GM12801 (cell line): ENCODE data around the gene POU6F2.

ENCODE experiments used
- CTCF ChIP-seq: IDR thresholded peaks from one replicate; pipeline ENCODE4 v1.5.1; 2011; ENCODE audit warnings: control low read depth; ENCODE audit not compliant: insufficient read length; ENCODE audit errors: extremely low read depth

The POU6F2 gene

DNA sequence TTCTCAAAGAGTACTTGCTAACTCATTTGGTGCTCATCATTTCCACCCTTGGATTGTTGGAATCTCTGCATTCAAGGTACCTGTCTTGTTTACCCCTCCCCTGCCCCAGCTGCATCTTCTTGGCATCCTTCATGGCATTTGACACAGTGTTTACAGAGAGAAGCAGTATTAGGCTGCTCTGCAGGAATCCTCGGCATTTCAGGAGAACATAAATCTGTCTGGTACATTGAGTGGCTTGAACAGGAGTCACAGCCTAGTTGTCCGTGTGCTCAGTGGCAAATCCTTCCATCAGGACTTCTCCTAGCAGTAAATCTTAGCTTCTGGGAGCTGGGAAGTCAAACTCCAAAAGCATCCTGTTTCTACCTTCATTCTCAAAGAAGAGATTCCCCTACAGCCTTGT is 451.7 kb downstream of the POU6F2 start:
- no peak for TF ChIP-seq CTCF

GRCh38 chr7:39430441-39430840 is 452.7 kb downstream of the POU6F2 start:
- TF ChIP-seq CTCF, result no peak

DNA sequence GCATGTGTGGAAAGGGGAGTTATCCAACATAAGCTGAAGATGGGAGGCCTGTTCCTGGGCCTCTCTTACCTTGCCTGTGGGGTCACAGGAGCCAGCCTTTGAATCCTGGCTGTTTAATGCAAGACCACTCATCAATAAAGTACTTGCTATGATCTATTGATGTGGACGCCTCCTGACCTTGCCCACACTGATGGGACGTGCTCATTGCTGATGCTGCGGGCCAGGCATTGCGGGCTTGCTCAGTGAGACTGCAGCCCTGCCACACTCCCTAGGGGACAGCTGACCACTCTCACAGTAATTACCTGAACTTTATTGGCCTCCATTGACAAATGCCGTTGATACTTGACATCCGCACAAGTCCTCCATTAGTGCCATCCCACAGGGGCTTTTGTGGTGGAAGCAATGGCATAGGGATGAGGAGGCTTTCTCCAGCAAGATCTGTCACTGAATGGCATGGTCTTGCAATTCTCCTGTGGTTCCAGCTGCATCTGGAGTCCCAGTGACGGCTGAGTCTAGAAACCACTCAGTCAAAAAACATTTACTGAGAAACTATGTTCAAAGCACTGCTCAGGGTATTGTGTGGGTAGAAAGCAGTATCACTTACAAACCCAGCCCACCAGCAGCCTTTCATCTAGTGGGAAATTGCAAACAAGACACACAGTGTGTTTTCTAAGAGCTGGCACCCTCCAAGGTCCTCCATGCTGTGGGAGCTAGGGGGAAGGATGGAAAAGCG is 453.4 kb downstream of the POU6F2 start:
- no peak for TF ChIP-seq CTCF

DNA sequence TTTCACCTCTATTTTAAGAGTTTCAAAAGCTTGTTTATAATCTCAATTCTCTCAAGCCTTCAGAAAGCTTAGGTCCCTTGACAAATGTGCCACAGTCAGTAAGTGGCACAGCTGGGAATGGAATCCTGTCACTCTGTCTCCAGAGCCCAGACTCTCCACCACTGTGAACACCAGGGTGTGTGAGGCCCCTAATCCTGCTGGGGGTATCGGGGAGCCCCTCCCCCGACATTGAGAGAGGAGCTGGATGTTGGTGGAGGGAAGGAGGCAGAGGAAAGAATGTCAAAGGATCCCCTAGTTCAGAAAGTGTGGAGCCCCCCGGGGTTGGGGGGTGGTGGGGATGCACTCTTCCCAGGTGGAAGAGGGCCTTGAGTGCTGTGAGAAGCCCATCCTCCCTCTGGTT is 454.7 kb downstream of the POU6F2 start:
- no peak for TF ChIP-seq CTCF

- no peak for TF ChIP-seq CTCF
These were observed 455.2 kb downstream of the POU6F2 start for GRCh38 chr7:39432807-39433416.

DNA sequence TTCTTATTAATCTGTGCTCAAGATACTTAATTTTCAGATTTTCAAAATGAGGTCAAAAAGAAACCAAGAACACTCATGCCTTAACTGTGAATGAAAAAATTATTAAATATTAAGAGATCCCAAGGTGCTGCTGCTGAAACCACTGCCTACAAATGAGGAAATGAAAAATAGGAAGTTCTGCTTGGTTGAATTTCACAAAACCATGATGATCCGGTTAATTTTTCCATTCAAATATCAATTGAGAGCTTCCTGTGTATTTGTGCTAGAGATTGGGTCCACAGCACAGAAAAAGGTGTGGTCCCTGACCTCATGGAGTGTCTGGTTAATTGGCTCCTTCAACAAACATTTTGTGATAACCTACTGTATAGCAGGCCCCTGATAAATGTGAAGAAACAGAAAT is 455.8 kb downstream of the POU6F2 start:
- TF ChIP-seq CTCF, result no peak

GRCh38 chr7:39434012-39434411 is 456.3 kb downstream of the POU6F2 start:
- TF ChIP-seq CTCF, result no peak

DNA sequence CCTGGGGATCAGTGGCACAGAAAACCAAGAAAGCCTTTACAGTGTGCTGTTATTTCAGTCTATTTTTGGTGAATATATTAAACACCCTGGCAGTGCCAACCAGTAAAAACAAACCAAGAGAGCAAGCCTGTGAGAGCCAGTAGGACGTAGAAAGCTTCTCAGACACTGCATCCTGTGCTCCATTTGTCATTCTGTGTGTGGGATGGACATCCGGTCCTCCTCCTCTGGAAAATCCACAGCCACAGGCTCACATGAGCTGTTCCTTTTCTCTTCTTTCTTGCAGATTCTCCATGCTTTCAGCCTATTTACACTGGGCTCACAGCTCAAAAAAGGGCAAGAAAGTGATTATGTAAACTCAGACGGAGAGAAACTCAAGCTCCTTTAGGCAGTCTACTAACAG is 468.8 kb downstream of the POU6F2 start:
- TF ChIP-seq CTCF, result no peak
